ENCODE data around the gene ZNF701. TPM values are rescaled to one million over a fixed set of nuclear protein-coding genes. Genes with fewer than 3 reads are reported as not detected.

ZNF701 gene
- total RNA-seq, result 8.3 and 13.4 TPM in 2 replicates

DNA sequence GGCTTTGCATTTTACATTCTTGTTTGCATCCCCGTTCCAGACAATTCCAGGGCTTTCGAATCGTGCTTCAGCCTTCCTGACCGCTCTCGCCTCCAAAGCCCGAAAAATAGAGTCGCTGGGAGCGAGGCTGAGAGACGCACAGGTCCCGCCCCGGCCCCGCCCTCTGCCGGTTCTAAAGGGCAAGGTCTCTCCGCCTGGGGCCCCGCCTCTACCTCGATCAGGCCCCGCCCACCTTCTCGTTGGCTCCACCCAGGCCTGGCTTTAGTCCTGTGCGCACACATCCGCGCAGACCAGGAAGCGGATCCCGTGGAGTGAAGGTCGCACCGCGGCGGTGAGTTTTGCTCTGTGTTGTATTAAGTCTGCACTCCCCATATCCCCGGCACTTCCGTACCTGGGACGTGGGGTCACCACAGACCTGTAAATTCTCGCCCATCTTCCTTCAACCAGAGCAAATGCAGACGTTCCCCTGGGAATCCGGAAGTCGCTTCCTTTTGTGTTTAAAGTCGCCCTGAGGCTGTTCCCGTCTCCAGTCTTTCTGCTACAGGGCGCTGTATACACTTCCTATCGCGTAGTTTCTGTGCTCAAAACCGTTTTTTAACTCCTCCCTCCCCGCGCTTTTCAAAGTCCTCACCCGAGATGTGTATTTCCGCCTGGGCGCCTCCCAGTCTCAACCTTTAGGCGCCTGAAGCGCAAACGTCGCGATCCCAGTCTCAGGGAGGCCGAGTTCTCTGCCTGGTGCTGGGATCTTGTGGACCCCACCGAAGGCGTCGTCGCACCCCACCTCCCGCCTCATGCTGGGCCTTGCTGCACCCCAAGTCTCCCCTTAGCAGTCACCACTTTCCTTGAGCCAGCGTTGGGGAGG is at the start of gene ZNF701:
Gene ZNF701, plus strand, starts transcription at position 288 of the 862 bp plus-strand sequence. CDS start 3,861 bp downstream, outside the sequence.

DNA sequence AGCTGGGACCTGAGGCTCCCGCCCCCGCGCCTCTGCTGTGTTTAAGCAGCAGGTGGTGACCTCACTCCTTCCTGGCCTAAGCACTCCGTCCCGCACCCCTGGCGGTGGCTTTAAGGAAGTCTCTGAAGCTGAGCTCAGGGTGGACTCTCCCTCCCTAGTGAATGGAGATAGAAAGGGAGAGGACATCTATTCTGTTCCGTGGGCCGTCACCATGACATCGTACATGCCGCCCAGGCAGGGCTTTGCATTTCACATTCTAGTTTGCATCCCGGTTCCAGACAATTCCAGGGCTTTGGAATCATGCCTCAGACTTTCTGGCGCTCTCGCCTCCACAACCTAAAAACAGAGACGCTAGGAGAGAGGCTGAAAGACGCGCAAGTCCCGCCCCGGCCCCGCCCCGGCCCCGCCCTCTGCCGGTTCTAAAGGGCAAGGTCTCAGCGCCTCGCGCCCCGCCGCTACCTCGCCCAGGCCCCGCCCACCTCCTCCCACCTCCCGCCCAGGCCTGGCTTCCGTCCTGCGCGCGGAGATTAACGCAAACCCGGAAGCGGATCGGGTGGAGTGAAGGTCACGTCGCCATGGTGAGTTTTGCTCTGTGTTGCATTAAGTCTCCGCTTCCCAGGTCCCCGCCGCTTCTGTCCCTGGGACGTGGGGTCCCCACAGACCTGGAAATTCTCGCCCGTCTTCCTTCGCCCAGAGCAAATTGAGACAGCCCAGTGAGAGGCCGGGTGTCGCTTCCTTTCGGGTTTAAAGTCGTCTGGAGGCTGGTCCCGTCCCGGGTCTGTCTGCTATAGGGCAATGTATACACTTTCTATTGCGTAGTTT is 42.7 kb upstream of the ZNF701 start, which contains the start of gene ZNF808:
Gene ZNF808, plus strand, starts transcription at position 535 of the 822 bp plus-strand sequence. CDS start 15,617 bp downstream, outside the sequence.

Other genes starting within 250 kb of the ZNF701 start
- gene ZNF610, start 234.0 kb upstream of the ZNF701 start, total RNA-seq, result 3.2 and 3.4 TPM in 2 replicates
- gene ZNF880, start 200.4 kb upstream of the ZNF701 start, total RNA-seq, result 11.0 and 23.7 TPM in 2 replicates
- gene ZNF528, start 172.4 kb upstream of the ZNF701 start, total RNA-seq, result 7.8 and 17.3 TPM in 2 replicates
- not detected in 2 replicates for gene ZNF534, start 141.1 kb upstream of the ZNF701 start, total RNA-seq
- 0.36 and 2.4 TPM in 2 replicates for gene ZNF578, start 116.7 kb upstream of the ZNF701 start, total RNA-seq
- gene ZNF808, start 42.6 kb upstream of the ZNF701 start, total RNA-seq, result 4.5 and 9.7 TPM in 2 replicates
- gene ZNF83, start 68.1 kb downstream of the ZNF701 start, total RNA-seq, result 16.7 and 18.2 TPM in 2 replicates
- 5.0 and 5.1 TPM in 2 replicates for gene ZNF611, start 164.8 kb downstream of the ZNF701 start, total RNA-seq
- 1.6 and 8.4 TPM in 2 replicates for gene ZNF600, start 216.5 kb downstream of the ZNF701 start, total RNA-seq

Measured in cardiac atrium fibroblast (primary cell).